GM12878 (cell line): ENCODE data around the gene ZDHHC9. TPM values are rescaled to one million over a fixed set of nuclear protein-coding genes. Genes with fewer than 3 reads are reported as not detected.

Source experiments
- ASH2L ChIP-seq: fragments of 300-600, 200-600 bp; sonication (generic); IDR thresholded peaks from 2 replicates; pipeline ENCODE4 v1.6.1; 2017; ENCODE audit warnings: low read depth, mild to moderate bottlenecking, borderline replicate concordance
- BHLHE40 ChIP-seq, 2 experiments: fragments of 450-650 bp in 1 of 2; IDR thresholded peaks; 2 replicates each; pipeline ENCODE4 v1.6.1; 2011 to 2017; ENCODE audit warnings: low read depth in 2 of 2, borderline replicate concordance in 1 of 2, improper control_type of control experiment in 1 of 2, low read length in 1 of 2, mild to moderate bottlenecking in 1 of 2
- CHD2 ChIP-seq: IDR thresholded peaks from 2 replicates; pipeline ENCODE4 v1.6.1; 2011; ENCODE audit warnings: low read depth, low read length, improper control_type of control experiment, borderline replicate concordance
- CREM ChIP-seq: IDR thresholded peaks from 2 replicates; pipeline ENCODE4 v1.6.1; 2014; ENCODE audit warnings: antibody characterized with exemption, low read depth
- DPF2 ChIP-seq: fragments of 450-650 bp; IDR thresholded peaks from 2 replicates; pipeline ENCODE4 v1.6.1; 2017; ENCODE audit warnings: mild to moderate bottlenecking
- EGR1 ChIP-seq, 2 experiments: IDR thresholded peaks; 1 replicate in 1 of 2; 2 replicates in 1 of 2; pipeline ENCODE4 v1.6.1; 2011 to 2012; ENCODE audit warnings: low read depth in 2 of 2, low read length in 2 of 2, borderline replicate concordance in 1 of 2, mild to moderate bottlenecking in 1 of 2, moderate library complexity in 1 of 2
- ELK1 ChIP-seq: IDR thresholded peaks from 2 replicates; pipeline ENCODE4 v1.6.1; 2012; ENCODE audit warnings: low read depth, low read length, improper control_type of control experiment
- ETV6 ChIP-seq, 2 experiments: fragments of 450-650 bp in 1 of 2; IDR thresholded peaks in 1 of 2; conservative IDR thresholded peaks in 1 of 2; 2 replicates each; pipeline ENCODE4 v1.6.1; 2014; ENCODE audit warnings: antibody characterized with exemption in 1 of 2, borderline replicate concordance in 1 of 2, low read depth in 1 of 2, mild to moderate bottlenecking in 1 of 2, moderate library complexity in 1 of 2
- FOS ChIP-seq: IDR thresholded peaks from 3 replicates; pipeline ENCODE4 v1.6.1; 2011; ENCODE audit warnings: borderline replicate concordance; ENCODE audit not compliant: insufficient read length; ENCODE audit errors: extremely low read depth
- IRF5 ChIP-seq: fragments of 450-650 bp; IDR thresholded peaks from 2 replicates; pipeline ENCODE4 v1.6.1; 2017; ENCODE audit warnings: borderline replicate concordance
- KDM1A ChIP-seq: fragments of 200-600 bp; sonication (generic); IDR thresholded peaks from 2 replicates; pipeline ENCODE4 v1.6.1; 2016; ENCODE audit warnings: borderline replicate concordance
- MEF2B ChIP-seq: fragments of 450-650 bp; IDR thresholded peaks from 2 replicates; pipeline ENCODE4 v1.6.1; 2018; ENCODE audit warnings: mild to moderate bottlenecking, moderate library complexity; ENCODE audit not compliant: partially characterized antibody, poor library complexity, severe bottlenecking
- MTA2 ChIP-seq: fragments of 450-650 bp; IDR thresholded peaks from 2 replicates; pipeline ENCODE4 v1.6.1; 2016; ENCODE audit warnings: low read depth, mild to moderate bottlenecking, moderate library complexity
- MTA3 ChIP-seq: IDR thresholded peaks from 2 replicates; pipeline ENCODE4 v1.6.1; 2012; ENCODE audit warnings: low read length, inconsistent platforms, borderline replicate concordance
- NFYB ChIP-seq: IDR thresholded peaks from 2 replicates; pipeline ENCODE4 v1.6.1; 2011; ENCODE audit warnings: low read depth, mild to moderate bottlenecking, low read length, improper control_type of control experiment, moderate library complexity; ENCODE audit not compliant: insufficient read depth
- PAX8 ChIP-seq: fragments of 450-650 bp; IDR thresholded peaks from 2 replicates; pipeline ENCODE4 v1.6.1; 2017; ENCODE audit warnings: mild to moderate bottlenecking, moderate library complexity
- PBX3 ChIP-seq: IDR thresholded peaks from 2 replicates; pipeline ENCODE4 v1.6.1; 2011; ENCODE audit warnings: mild to moderate bottlenecking, low read depth, low read length, moderate library complexity; ENCODE audit not compliant: insufficient replicate concordance
- POLR2AphosphoS2 ChIP-seq: IDR thresholded peaks from 2 replicates; pipeline ENCODE4 v1.6.1; 2011; ENCODE audit warnings: low read depth, mild to moderate bottlenecking, low read length, improper control_type of control experiment, moderate library complexity
- RBBP5 ChIP-seq: fragments of 200-600 bp; sonication (generic); conservative IDR thresholded peaks from 2 replicates; pipeline ENCODE4 v1.6.1; 2016
- RFX5 ChIP-seq: IDR thresholded peaks from 2 replicates; pipeline ENCODE4 v1.6.1; 2011; ENCODE audit warnings: low read depth, low read length, improper control_type of control experiment
- RUNX3 ChIP-seq: IDR thresholded peaks from 2 replicates; pipeline ENCODE4 v1.6.1; 2012; ENCODE audit warnings: low read length, inconsistent platforms
- STAT1 ChIP-seq: fragments of 450-650 bp; conservative IDR thresholded peaks from 2 replicates; pipeline ENCODE4 v1.6.1; 2014; ENCODE audit warnings: antibody characterized with exemption, mild to moderate bottlenecking
- TBL1XR1 ChIP-seq: IDR thresholded peaks from 2 replicates; pipeline ENCODE4 v1.6.1; 2012; ENCODE audit warnings: low read depth, low read length, improper control_type of control experiment
- TCF3 ChIP-seq: IDR thresholded peaks from 2 replicates; pipeline ENCODE4 v1.6.1; 2012; ENCODE audit warnings: low read depth, mild to moderate bottlenecking, low read length, borderline replicate concordance; ENCODE audit not compliant: insufficient read depth
- TCF7 ChIP-seq: IDR thresholded peaks from 2 replicates; pipeline ENCODE4 v1.6.1; 2014; ENCODE audit warnings: antibody characterized with exemption, borderline replicate concordance
- YY1 ChIP-seq: IDR thresholded peaks from 2 replicates; pipeline ENCODE4 v1.6.1; 2011; ENCODE audit warnings: low read depth, mild to moderate bottlenecking, low read length
- ZNF217 ChIP-seq: fragments of 450-650 bp; IDR thresholded peaks from 2 replicates; pipeline ENCODE4 v1.6.1; 2017; ENCODE audit warnings: antibody characterized with exemption, mild to moderate bottlenecking
- ZSCAN29 ChIP-seq: fragments of 450-650 bp; IDR thresholded peaks from 2 replicates; pipeline ENCODE4 v1.6.1; 2017; ENCODE audit warnings: mild to moderate bottlenecking, moderate library complexity
- polyA plus RNA-seq, 11 experiments: library from polyadenylated mRNA; depleted of rRNA in 4 of 11; unstranded in 6 of 11; stranded (reverse) in 5 of 11; fragments of >200 nt; fragmentation: Nextera tagmentation in 4 of 11; fragmentation: Illumina TruSeq in 1 of 11; extraction: Ambion mirVana in 4 of 11; extraction: Trizol in 1 of 11; gene quantifications; 1 replicate in 1 of 11; 2 replicates in 10 of 11; pipeline versions ENCODE4 v1.2.1 to v1.2.3, GENCODE V29; 2011 to 2016; ENCODE audit warnings: inconsistent platforms in 2 of 11, missing spikeins in 2 of 11, low read depth in 1 of 11
- total RNA-seq, 4 experiments: library from RNA; depleted of rRNA in 3 of 4; stranded (reverse); fragments of >200 nt in 3 of 4; fragmentation: Illumina TruSeq in 1 of 4; extraction: Trizol in 1 of 4; gene quantifications; 2 replicates each; pipeline versions ENCODE4 v1.2.1 to v1.2.3, GENCODE V29; 2013 to 2021

ZDHHC9 gene
- total and polyA plus RNA-seq, 10 of the 15 experiments (the other 5 are each of a cell fraction or from before 2014, with no cell fraction given), result 1.8 to 13.0 (median 5.4) TPM

- TF ChIP-seq TCF3, result no peak
- no peak for TF ChIP-seq MTA3
- no peak for TF ChIP-seq IRF5
- no peak for TF ChIP-seq ZNF217
- no peak for TF ChIP-seq YY1
- TF ChIP-seq EGR1 (IDR thresholded peaks at IDR 0.05; ENCODE audit: borderline replicate concordance in 1 of 2, low read depth in 2 of 2, low read length in 2 of 2), result 0 out of 3 replicates have a peak, but pooled peaks of 1 of the 2 experiments have one; percentile 5
- no peak; the same call in 1 of the 2 replicates for TF ChIP-seq CREM
- TF ChIP-seq DPF2, result 0 out of 2 replicates have a peak, but pooled peaks have one; percentile 20
- TF ChIP-seq RUNX3, result peak; percentile 94
- TF ChIP-seq ASH2L, result no peak
- peak; percentile 56 for TF ChIP-seq MEF2B
- no peak for TF ChIP-seq RBBP5
- TF ChIP-seq PAX8, result no peak
- no peak for TF ChIP-seq ELK1
- TF ChIP-seq ZSCAN29, result no peak
- TF ChIP-seq MTA2, result peak; percentile 40; the same call in 1 of the 2 replicates
- TF ChIP-seq KDM1A, result no peak
- peak; percentile 31; the same call in 1 of the 2 replicates for TF ChIP-seq TBL1XR1
- TF ChIP-seq ETV6 (conservative IDR thresholded peaks at IDR 0.05 in 1 of 2, IDR thresholded peaks at IDR 0.05 in 1 of 2; ENCODE audit: borderline replicate concordance in 1 of 2, low read depth in 1 of 2), result no peak
- no peak for TF ChIP-seq TCF7
- TF ChIP-seq PBX3, result no peak
- TF ChIP-seq CHD2, result peak; percentile 84
- peak; percentile 98 for TF ChIP-seq BHLHE40 (IDR thresholded peaks at IDR 0.05; ENCODE audit: borderline replicate concordance in 1 of 2, low read depth in 2 of 2, low read length in 1 of 2)
- no peak for TF ChIP-seq FOS
- no peak for TF ChIP-seq STAT1
- TF ChIP-seq POLR2AphosphoS2, result no peak
- no peak for TF ChIP-seq NFYB
- TF ChIP-seq RFX5, result no peak
Observed at GRCh38 chrX:129769467-129770154, 74.1 kb downstream of the ZDHHC9 start (continued).
